HepG2 (cell line): ENCODE results near the gene DNPH1. TPM values are rescaled to one million over a fixed set of nuclear protein-coding genes. Genes with fewer than 3 reads are reported as not detected.

Source experiments
- ATAD3A ChIP-seq: sonication (generic); formaldehyde crosslinking; IDR thresholded peaks from 2 replicates; pipeline ENCODE4 v1.4.0; 2020; ENCODE audit warnings: missing genetic modification reagents
- DNMT3B ChIP-seq: conservative IDR thresholded peaks from 2 replicates; pipeline ENCODE4 v1.6.1; 2016; ENCODE audit warnings: missing biosample characterization, control low read depth
- DPF2 ChIP-seq: sonication (generic); formaldehyde crosslinking; IDR thresholded peaks from 2 replicates; pipeline ENCODE4 v1.4.0; 2020; ENCODE audit warnings: mild to moderate bottlenecking, low read depth, missing genetic modification reagents, borderline replicate concordance
- MAFK ChIP-seq, 2 experiments: IDR thresholded peaks in 1 of 2; conservative IDR thresholded peaks in 1 of 2; 2 replicates each; pipeline ENCODE4 v1.6.1; 2011; ENCODE audit warnings: improper control_type of control experiment in 2 of 2, low read length in 2 of 2
- MBD4 ChIP-seq: IDR thresholded peaks from 2 replicates; pipeline ENCODE4 v1.6.1; 2012; ENCODE audit warnings: low read length, inconsistent platforms, borderline replicate concordance
- NFATC3 ChIP-seq: sonication (generic); formaldehyde crosslinking; IDR thresholded peaks from 2 replicates; pipeline ENCODE4 v1.5.1; 2020; ENCODE audit warnings: mild to moderate bottlenecking, missing genetic modification reagents
- SIN3B ChIP-seq: fragments of 150-350 bp; IDR thresholded peaks from 2 replicates; pipeline ENCODE4 v1.6.1; 2014; ENCODE audit warnings: low read length
- ZBTB38 ChIP-seq: sonication (generic); formaldehyde crosslinking; IDR thresholded peaks from 2 replicates; pipeline ENCODE4 v1.5.1; 2020; ENCODE audit warnings: mild to moderate bottlenecking, missing genetic modification reagents
- ZNF205 ChIP-seq: IDR thresholded peaks from 2 replicates; pipeline ENCODE4 v1.6.1; 2018; ENCODE audit warnings: missing biosample characterization, missing genetic modification reagents
- ZNF441 ChIP-seq: sonication (generic); formaldehyde crosslinking; IDR thresholded peaks from 2 replicates; pipeline ENCODE4 v1.7.0; 2021; ENCODE audit warnings: missing genetic modification reagents, borderline replicate concordance
- polyA plus RNA-seq, 8 experiments: library from polyadenylated mRNA; depleted of rRNA in 3 of 8; stranded (reverse) in 7 of 8; unstranded in 1 of 8; fragments of >200 nt; fragmentation: Illumina TruSeq in 4 of 8; extraction: Trizol in 4 of 8; gene quantifications; 2 replicates each; pipeline versions ENCODE4 v1.2.1 to v1.2.3, GENCODE V29; 2011 to 2016; ENCODE audit warnings: low read depth in 4 of 8, missing spikeins in 1 of 8, mixed read lengths in 1 of 8; ENCODE audit not compliant: insufficient read depth in 1 of 8
- total RNA-seq, 5 experiments: library from RNA; depleted of rRNA; stranded (reverse); fragments of >200 nt; fragmentation: Illumina TruSeq; extraction: Trizol; gene quantifications; 2 replicates each; pipeline ENCODE4 v1.2.3, GENCODE V29; 2016; ENCODE audit warnings: low read depth in 1 of 5
- TF ChIP-seq, protein P1 (sequence below): sonication (generic); formaldehyde crosslinking; IDR thresholded peaks from 2 replicates; pipeline ENCODE4 v1.5.0; 2020; ENCODE audit warnings: missing genetic modification reagents, mild to moderate bottlenecking, borderline replicate concordance
- TF ChIP-seq, protein P2 (sequence below): sonication (generic); formaldehyde crosslinking; conservative IDR thresholded peaks from 2 replicates; pipeline ENCODE4 v1.8.0; 2022; ENCODE audit warnings: missing genetic modification reagents
- TF ChIP-seq, protein P3 (sequence below): sonication (generic); formaldehyde crosslinking; conservative IDR thresholded peaks from 2 replicates; pipeline ENCODE4 v1.8.0; 2022; ENCODE audit warnings: low read depth, missing genetic modification reagents
- TF ChIP-seq, protein P4 (sequence below): sonication (generic); formaldehyde crosslinking; IDR thresholded peaks from 2 replicates; pipeline ENCODE4 v1.4.0; 2020; ENCODE audit warnings: missing genetic modification reagents, mild to moderate bottlenecking, borderline replicate concordance
- TF ChIP-seq, protein P5 (sequence below): sonication (generic); formaldehyde crosslinking; IDR thresholded peaks from 2 replicates; pipeline ENCODE4 v1.5.1; 2020; ENCODE audit warnings: missing genetic modification reagents, mild to moderate bottlenecking, borderline replicate concordance
- TF ChIP-seq, protein P6 (sequence below), 2 experiments: sonication (generic) in 1 of 2; formaldehyde crosslinking in 1 of 2; IDR thresholded peaks; 2 replicates each; pipeline versions ENCODE4 v1.4.0 to v1.6.1; 2018 to 2020; ENCODE audit warnings: missing genetic modification reagents in 2 of 2, borderline replicate concordance in 1 of 2, low read depth in 1 of 2, mild to moderate bottlenecking in 1 of 2, missing biosample characterization in 1 of 2

Gene DNPH1
- total and polyA plus RNA-seq, 2 of the 13 experiments (the other 11 are each of a cell fraction or from before 2014, with no cell fraction given) = 56.5 to 75.1 TPM

DNA sequence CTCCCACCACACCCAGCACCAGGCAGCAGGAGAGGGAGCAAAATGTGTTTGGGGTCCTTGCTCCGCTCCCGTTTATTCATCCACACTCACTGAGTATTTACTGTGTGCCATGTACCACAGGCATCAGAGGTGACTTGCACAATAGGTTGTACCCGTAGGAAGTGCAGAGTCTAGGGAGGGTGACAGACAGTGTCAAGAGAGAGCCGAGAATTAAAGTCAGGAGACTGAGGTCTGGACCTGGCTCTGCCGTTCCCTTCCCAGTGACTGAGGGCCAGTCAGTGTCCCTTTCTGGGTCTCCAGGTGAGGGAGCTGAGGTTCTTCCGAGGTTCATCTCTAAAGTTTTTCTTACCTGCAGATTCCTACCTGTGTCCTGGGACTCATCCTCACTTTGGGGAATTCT lies 36.3 kb upstream of the DNPH1 start (continued):
- TF ChIP-seq, protein P1, sequence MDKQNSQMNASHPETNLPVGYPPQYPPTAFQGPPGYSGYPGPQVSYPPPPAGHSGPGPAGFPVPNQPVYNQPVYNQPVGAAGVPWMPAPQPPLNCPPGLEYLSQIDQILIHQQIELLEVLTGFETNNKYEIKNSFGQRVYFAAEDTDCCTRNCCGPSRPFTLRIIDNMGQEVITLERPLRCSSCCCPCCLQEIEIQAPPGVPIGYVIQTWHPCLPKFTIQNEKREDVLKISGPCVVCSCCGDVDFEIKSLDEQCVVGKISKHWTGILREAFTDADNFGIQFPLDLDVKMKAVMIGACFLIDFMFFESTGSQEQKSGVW (CRISPR knock-in tag) = no peak
- TF ChIP-seq, protein P2, sequence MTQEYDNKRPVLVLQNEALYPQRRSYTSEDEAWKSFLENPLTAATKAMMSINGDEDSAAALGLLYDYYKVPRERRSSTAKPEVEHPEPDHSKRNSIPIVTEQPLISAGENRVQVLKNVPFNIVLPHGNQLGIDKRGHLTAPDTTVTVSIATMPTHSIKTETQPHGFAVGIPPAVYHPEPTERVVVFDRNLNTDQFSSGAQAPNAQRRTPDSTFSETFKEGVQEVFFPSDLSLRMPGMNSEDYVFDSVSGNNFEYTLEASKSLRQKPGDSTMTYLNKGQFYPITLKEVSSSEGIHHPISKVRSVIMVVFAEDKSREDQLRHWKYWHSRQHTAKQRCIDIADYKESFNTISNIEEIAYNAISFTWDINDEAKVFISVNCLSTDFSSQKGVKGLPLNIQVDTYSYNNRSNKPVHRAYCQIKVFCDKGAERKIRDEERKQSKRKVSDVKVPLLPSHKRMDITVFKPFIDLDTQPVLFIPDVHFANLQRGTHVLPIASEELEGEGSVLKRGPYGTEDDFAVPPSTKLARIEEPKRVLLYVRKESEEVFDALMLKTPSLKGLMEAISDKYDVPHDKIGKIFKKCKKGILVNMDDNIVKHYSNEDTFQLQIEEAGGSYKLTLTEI (CRISPR knock-in tag) = no peak
- TF ChIP-seq MBD4 = no peak
- TF ChIP-seq DPF2 (CRISPR knock-in tag) = 0 out of 2 replicates have a peak, but pooled peaks have one; percentile 19
- TF ChIP-seq ATAD3A = no peak
- TF ChIP-seq, protein P3, sequence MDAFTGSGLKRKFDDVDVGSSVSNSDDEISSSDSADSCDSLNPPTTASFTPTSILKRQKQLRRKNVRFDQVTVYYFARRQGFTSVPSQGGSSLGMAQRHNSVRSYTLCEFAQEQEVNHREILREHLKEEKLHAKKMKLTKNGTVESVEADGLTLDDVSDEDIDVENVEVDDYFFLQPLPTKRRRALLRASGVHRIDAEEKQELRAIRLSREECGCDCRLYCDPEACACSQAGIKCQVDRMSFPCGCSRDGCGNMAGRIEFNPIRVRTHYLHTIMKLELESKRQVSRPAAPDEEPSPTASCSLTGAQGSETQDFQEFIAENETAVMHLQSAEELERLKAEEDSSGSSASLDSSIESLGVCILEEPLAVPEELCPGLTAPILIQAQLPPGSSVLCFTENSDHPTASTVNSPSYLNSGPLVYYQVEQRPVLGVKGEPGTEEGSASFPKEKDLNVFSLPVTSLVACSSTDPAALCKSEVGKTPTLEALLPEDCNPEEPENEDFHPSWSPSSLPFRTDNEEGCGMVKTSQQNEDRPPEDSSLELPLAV (CRISPR knock-in tag) = no peak
- TF ChIP-seq DNMT3B (CRISPR knock-in tag) = no peak
- TF ChIP-seq SIN3B = no peak
- TF ChIP-seq, protein P4, sequence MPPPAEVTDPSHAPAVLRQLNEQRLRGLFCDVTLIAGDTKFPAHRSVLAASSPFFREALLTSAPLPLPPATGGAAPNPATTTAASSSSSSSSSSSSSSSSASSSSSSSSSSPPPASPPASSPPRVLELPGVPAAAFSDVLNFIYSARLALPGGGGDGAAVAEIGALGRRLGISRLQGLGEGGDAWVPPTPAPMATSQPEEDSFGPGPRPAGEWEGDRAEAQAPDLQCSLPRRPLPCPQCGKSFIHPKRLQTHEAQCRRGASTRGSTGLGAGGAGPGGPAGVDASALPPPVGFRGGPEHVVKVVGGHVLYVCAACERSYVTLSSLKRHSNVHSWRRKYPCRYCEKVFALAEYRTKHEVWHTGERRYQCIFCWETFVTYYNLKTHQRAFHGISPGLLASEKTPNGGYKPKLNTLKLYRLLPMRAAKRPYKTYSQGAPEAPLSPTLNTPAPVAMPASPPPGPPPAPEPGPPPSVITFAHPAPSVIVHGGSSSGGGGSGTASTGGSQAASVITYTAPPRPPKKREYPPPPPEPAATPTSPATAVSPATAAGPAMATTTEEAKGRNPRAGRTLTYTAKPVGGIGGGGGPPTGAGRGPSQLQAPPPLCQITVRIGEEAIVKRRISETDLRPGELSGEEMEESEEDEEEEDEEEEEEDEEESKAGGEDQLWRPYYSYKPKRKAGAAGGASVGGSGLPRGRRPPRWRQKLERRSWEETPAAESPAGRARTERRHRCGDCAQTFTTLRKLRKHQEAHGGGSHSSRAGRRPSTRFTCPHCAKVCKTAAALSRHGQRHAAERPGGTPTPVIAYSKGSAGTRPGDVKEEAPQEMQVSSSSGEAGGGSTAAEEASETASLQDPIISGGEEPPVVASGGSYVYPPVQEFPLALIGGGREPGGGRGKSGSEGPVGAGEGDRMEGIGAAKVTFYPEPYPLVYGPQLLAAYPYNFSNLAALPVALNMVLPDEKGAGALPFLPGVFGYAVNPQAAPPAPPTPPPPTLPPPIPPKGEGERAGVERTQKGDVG (CRISPR knock-in tag) = no peak
- TF ChIP-seq, protein P5, sequence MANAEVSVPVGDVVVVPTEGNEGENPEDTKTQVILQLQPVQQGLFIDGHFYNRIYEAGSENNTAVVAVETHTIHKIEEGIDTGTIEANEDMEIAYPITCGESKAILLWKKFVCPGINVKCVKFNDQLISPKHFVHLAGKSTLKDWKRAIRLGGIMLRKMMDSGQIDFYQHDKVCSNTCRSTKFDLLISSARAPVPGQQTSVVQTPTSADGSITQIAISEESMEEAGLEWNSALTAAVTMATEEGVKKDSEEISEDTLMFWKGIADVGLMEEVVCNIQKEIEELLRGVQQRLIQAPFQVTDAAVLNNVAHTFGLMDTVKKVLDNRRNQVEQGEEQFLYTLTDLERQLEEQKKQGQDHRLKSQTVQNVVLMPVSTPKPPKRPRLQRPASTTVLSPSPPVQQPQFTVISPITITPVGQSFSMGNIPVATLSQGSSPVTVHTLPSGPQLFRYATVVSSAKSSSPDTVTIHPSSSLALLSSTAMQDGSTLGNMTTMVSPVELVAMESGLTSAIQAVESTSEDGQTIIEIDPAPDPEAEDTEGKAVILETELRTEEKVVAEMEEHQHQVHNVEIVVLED (CRISPR knock-in tag) = 0 out of 2 replicates have a peak, but pooled peaks have one; percentile 28
- TF ChIP-seq, protein P6, sequence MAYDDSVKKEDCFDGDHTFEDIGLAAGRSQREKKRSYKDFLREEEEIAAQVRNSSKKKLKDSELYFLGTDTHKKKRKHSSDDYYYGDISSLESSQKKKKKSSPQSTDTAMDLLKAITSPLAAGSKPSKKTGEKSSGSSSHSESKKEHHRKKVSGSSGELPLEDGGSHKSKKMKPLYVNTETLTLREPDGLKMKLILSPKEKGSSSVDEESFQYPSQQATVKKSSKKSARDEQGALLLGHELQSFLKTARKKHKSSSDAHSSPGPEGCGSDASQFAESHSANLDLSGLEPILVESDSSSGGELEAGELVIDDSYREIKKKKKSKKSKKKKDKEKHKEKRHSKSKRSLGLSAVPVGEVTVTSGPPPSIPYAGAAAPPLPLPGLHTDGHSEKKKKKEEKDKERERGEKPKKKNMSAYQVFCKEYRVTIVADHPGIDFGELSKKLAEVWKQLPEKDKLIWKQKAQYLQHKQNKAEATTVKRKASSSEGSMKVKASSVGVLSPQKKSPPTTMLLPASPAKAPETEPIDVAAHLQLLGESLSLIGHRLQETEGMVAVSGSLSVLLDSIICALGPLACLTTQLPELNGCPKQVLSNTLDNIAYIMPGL (CRISPR knock-in tag; IDR thresholded peaks at IDR 0.05; ENCODE audit: borderline replicate concordance in 1 of 2, low read depth in 1 of 2) = 0 out of 4 replicates have a peak, but pooled peaks of 1 of the 2 experiments have one; percentile 0
- no peak for TF ChIP-seq NFATC3
- TF ChIP-seq ZNF441 (CRISPR knock-in tag) = no peak
- TF ChIP-seq ZBTB38 (CRISPR knock-in tag) = peak; percentile 83
- TF ChIP-seq ZNF205 (CRISPR knock-in tag) = no peak
- TF ChIP-seq MAFK (conservative IDR thresholded peaks at IDR 0.05 in 1 of 2, IDR thresholded peaks at IDR 0.05 in 1 of 2; ENCODE audit: low read length in 2 of 2) = no peak
